ENCODE measurements around the gene TENM3. TPM values are rescaled to one million over a fixed set of nuclear protein-coding genes. Genes with fewer than 3 reads are reported as not detected.

TENM3 gene
- total and polyA plus RNA-seq, 2 of the 8 experiments (the other 6 are each of a cell fraction or from before 2014, with no cell fraction given), result 36.9 to 69.3 TPM

DNA sequence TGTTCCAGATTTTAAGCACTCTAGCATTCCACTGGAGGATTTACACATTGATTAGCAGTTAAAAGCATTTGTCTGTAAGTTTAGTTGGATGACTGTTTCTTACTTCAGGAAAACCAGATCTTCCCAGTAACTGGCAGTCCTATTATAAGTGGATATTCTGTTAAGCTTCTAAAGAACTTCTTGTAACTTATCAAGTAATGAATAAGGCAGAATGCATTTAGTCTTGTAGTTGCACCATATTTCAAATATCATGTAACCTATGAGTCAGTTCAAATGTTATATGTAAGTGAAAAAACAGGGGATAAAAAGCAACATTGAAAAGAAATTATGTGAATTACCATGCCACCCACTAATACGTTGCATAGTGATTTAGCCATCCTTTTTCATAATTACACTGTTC, 30.2 kb upstream of the TENM3 start (continued):
- TF ChIP-seq BACH1 (IDR thresholded peaks at IDR 0.05; ENCODE audit: low read length) (no peak), JUND (IDR thresholded peaks at IDR 0.05; ENCODE audit: low read length) (no peak)
- TF ChIP-seq, protein P1, sequence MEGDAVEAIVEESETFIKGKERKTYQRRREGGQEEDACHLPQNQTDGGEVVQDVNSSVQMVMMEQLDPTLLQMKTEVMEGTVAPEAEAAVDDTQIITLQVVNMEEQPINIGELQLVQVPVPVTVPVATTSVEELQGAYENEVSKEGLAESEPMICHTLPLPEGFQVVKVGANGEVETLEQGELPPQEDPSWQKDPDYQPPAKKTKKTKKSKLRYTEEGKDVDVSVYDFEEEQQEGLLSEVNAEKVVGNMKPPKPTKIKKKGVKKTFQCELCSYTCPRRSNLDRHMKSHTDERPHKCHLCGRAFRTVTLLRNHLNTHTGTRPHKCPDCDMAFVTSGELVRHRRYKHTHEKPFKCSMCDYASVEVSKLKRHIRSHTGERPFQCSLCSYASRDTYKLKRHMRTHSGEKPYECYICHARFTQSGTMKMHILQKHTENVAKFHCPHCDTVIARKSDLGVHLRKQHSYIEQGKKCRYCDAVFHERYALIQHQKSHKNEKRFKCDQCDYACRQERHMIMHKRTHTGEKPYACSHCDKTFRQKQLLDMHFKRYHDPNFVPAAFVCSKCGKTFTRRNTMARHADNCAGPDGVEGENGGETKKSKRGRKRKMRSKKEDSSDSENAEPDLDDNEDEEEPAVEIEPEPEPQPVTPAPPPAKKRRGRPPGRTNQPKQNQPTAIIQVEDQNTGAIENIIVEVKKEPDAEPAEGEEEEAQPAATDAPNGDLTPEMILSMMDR (IDR thresholded peaks at IDR 0.05; ENCODE audit: control extremely low read depth in 1 of 3, insufficient read depth in 1 of 3, low read depth in 1 of 3, low read length in 3 of 3), result no peak
